ENCODE measurements around the gene CACNA1C. TPM values are rescaled to one million over a fixed set of nuclear protein-coding genes. Genes with fewer than 3 reads are reported as not detected.
"Not testable (repeated sequence)": the region's sequence is repeated elsewhere in the genome, so short reads cannot be mapped to it uniquely, and the experiment has no call there.

Gene CACNA1C
- total RNA-seq, 1 donor from 2014 or later = 1.3 TPM

GRCh38 chr12:2486796-2487195 is 434.0 kb downstream of the CACNA1C start:
- Histone ChIP-seq H3K27me3 (ENCODE audit: control insufficient read depth, insufficient read depth, low read length) (peaks cover 2% of the 10 kb centered on the region), H3K36me3 (ENCODE audit: control insufficient read depth, insufficient read depth, low read length) (no peaks in the 10 kb centered on the region), H3K4me3 (ENCODE audit: low read depth, low read length) (no peak overlapping the region)
- DNase-seq (ENCODE audit: low read depth) = no peak
- TF ChIP-seq, protein P1, sequence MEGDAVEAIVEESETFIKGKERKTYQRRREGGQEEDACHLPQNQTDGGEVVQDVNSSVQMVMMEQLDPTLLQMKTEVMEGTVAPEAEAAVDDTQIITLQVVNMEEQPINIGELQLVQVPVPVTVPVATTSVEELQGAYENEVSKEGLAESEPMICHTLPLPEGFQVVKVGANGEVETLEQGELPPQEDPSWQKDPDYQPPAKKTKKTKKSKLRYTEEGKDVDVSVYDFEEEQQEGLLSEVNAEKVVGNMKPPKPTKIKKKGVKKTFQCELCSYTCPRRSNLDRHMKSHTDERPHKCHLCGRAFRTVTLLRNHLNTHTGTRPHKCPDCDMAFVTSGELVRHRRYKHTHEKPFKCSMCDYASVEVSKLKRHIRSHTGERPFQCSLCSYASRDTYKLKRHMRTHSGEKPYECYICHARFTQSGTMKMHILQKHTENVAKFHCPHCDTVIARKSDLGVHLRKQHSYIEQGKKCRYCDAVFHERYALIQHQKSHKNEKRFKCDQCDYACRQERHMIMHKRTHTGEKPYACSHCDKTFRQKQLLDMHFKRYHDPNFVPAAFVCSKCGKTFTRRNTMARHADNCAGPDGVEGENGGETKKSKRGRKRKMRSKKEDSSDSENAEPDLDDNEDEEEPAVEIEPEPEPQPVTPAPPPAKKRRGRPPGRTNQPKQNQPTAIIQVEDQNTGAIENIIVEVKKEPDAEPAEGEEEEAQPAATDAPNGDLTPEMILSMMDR (IDR thresholded peaks at IDR 0.05; ENCODE audit: insufficient read depth, low read length, poor library complexity, severe bottlenecking) = no peak

GRCh38 chr12:2487278-2487677 is 434.5 kb downstream of the CACNA1C start:
- H3K27me3 ChIP-seq (ENCODE audit: control insufficient read depth, insufficient read depth, low read length) = peaks cover 2% of the 10 kb centered on the region
- no peak for DNase-seq (ENCODE audit: low read depth)
- no peak overlapping the region for H3K4me3 ChIP-seq (ENCODE audit: low read depth, low read length)
- TF ChIP-seq, protein P1 (IDR thresholded peaks at IDR 0.05; ENCODE audit: insufficient read depth, low read length, poor library complexity, severe bottlenecking) = no peak
- no peaks in the 10 kb centered on the region for H3K36me3 ChIP-seq (ENCODE audit: control insufficient read depth, insufficient read depth, low read length)

DNA sequence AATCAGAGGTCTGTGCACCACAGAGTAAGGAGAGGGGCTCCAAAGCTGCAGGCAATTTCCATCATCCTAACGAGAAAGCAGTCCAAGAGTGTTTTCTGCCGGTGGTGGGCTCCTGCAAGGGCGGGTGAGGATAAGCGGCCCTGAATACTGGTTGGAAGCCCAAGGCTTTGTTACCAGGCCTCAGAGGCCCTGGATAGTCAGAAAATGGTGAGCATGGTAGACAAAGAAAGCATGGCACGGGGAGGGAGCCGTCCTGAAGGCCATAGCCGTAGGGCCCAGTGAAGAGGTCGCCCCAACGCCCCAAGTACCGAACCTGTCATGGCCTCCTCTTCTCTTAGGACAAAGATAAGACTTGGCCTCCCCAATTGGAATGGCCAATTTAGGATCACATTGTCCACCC is 435.3 kb downstream of the CACNA1C start:
- Histone ChIP-seq H3K4me3 (ENCODE audit: low read depth, low read length) (no peak overlapping the region), H3K36me3 (ENCODE audit: control insufficient read depth, insufficient read depth, low read length) (no peaks in the 10 kb centered on the region), H3K27me3 (ENCODE audit: control insufficient read depth, insufficient read depth, low read length) (peaks cover 2% of the 10 kb centered on the region)
- TF ChIP-seq, protein P1 (IDR thresholded peaks at IDR 0.05; ENCODE audit: insufficient read depth, low read length, poor library complexity, severe bottlenecking) = no peak
- DNase-seq (ENCODE audit: low read depth) = no peak

GRCh38 chr12:2488596-2488995 is 435.8 kb downstream of the CACNA1C start:
- H3K27me3 ChIP-seq (ENCODE audit: control insufficient read depth, insufficient read depth, low read length) = peaks cover 2% of the 10 kb centered on the region
- TF ChIP-seq, protein P1 (IDR thresholded peaks at IDR 0.05; ENCODE audit: insufficient read depth, low read length, poor library complexity, severe bottlenecking) = no peak

DNA sequence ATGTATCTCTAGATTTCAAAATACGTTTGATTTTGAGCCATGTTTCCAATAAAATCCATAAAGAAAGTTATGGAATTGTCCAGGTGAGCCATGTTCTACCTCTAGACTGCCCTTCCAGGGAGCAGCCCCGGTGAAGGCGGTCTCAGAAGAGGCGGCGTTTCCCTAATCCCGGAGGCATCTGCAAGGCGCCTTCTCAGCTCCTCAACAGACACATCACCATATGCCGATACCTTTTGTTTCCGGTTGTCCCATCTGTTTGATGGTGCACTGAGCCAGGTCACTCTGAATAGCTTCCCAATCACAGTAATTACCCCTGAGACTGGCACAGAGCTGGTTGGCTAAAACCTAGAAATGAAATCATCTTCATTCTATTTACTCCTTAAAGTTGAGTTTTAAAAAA is 436.5 kb downstream of the CACNA1C start:
- DNase-seq (ENCODE audit: low read depth) = no peak
- H3K27me3 ChIP-seq (ENCODE audit: control insufficient read depth, insufficient read depth, low read length) = peaks cover 2% of the 10 kb centered on the region
- no peaks in the 10 kb centered on the region for H3K36me3 ChIP-seq (ENCODE audit: control insufficient read depth, insufficient read depth, low read length)
- H3K4me3 ChIP-seq (ENCODE audit: low read depth, low read length) = no peak overlapping the region
- TF ChIP-seq, protein P1 (IDR thresholded peaks at IDR 0.05; ENCODE audit: insufficient read depth, low read length, poor library complexity, severe bottlenecking) = no peak

More at GRCh38 chr12:2488596-2488995, 435.8 kb downstream of the CACNA1C start:
- no peak for DNase-seq (ENCODE audit: low read depth)
- H3K36me3 ChIP-seq (ENCODE audit: control insufficient read depth, insufficient read depth, low read length) = no peaks in the 10 kb centered on the region
- H3K4me3 ChIP-seq (ENCODE audit: low read depth, low read length) = no peak overlapping the region

DNA sequence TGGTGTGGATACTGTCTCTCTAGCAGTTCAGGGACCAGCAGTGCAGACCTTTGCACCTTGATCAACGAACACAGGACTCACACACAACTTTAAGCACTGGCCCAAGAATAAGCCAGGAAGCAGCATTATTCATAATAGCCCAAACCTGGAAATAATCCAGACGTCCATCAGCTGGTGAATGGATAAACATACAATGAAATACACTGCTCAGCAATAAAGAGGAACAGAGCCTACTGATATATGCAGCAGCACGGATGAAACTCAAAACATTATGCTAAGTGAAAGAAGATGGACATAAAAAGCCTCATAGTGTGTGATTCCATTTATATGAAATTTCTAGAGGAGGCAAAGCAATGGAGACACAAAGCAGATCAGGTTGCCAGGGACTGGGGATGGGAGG is 438.0 kb downstream of the CACNA1C start:
- DNase-seq (ENCODE audit: low read depth) = no peak
- peaks cover 2% of the 10 kb centered on the region for H3K27me3 ChIP-seq (ENCODE audit: control insufficient read depth, insufficient read depth, low read length)

DNA sequence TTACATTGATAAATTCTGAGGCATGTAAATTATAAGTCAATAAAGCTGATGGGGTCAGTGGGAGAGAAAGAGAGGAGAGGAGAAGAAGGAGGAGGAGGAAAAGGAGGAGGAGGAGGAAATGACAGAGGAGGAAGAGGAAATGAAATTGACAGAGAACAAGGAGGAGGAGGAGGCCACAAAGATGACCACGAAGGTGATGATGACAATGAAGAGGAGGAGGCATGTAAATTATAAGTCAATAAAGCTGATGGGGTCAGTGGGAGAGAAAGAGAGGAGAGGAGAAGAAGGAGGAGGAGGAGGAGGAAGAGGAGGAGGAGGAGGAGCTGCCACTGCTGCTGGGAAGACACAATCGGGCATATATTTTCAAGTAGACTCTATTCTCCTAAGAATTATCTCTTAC is 438.6 kb downstream of the CACNA1C start:
- H3K4me3 ChIP-seq (ENCODE audit: low read depth, low read length); H3K36me3 ChIP-seq (ENCODE audit: control insufficient read depth, insufficient read depth, low read length); DNase-seq (ENCODE audit: low read depth); H3K27me3 ChIP-seq (ENCODE audit: control insufficient read depth, insufficient read depth, low read length): not testable (repeated sequence)

More for the DNA sequence above, 438.0 kb downstream of the CACNA1C start:
- H3K36me3 ChIP-seq (ENCODE audit: control insufficient read depth, insufficient read depth, low read length) = no peaks in the 10 kb centered on the region
- TF ChIP-seq, protein P1 (IDR thresholded peaks at IDR 0.05; ENCODE audit: insufficient read depth, low read length, poor library complexity, severe bottlenecking) = no peak
- no peak overlapping the region for H3K4me3 ChIP-seq (ENCODE audit: low read depth, low read length)

All from kidney epithelial cell (primary cell).